Neural crest cell (in vitro differentiated cells): ENCODE data around the gene MLLT1. TPM values are rescaled to one million over a fixed set of nuclear protein-coding genes. Genes with fewer than 3 reads are reported as not detected.

Experiments
- DNase-seq: peaks from one replicate; pipeline ENCODE4 v3.0.0; 2021; ENCODE audit warnings: low read depth, mixed read lengths, low spot score
- H3K27ac Mint-ChIP-seq: one replicate; pipeline ENCODE4 v1.8.0; 2021; ENCODE audit warnings: mild to moderate bottlenecking, mixed read lengths; ENCODE audit not compliant: unreplicated experiment
- H3K27me3 Mint-ChIP-seq: 2 replicates; pipeline ENCODE4 v1.8.0; 2021; ENCODE audit warnings: low read depth, mild to moderate bottlenecking, mixed read lengths
- H3K36me3 Mint-ChIP-seq: 2 replicates; pipeline ENCODE4 v1.8.0; 2021; ENCODE audit warnings: low read depth, mild to moderate bottlenecking, mixed read lengths
- H3K4me1 Mint-ChIP-seq: 2 replicates; pipeline ENCODE4 v1.8.0; 2021; ENCODE audit warnings: mixed read lengths
- H3K4me3 Mint-ChIP-seq: one replicate; pipeline ENCODE4 v1.8.0; 2021; ENCODE audit warnings: mild to moderate bottlenecking, mixed read lengths
- H3K9me3 Mint-ChIP-seq: 2 replicates; pipeline ENCODE4 v1.8.0; 2021; ENCODE audit warnings: mixed read lengths
- long read RNA-seq: library from polyadenylated mRNA; unstranded; transcript quantifications from one replicate; pipeline ENCODE4 v2.0.0, GENCODE V29; 2020
- total RNA-seq: library from RNA; stranded (reverse); gene quantifications from 2 replicates; pipeline ENCODE4 v1.2.1, GENCODE V29; 2021
- TF ChIP-seq, protein P1 (sequence below): fragments of 200-600 bp; sonication (generic); conservative IDR thresholded peaks from 2 replicates; pipeline ENCODE4 v1.5.0; 2021; ENCODE audit warnings: antibody characterized with exemption, mild to moderate bottlenecking

The MLLT1 gene, protein sequence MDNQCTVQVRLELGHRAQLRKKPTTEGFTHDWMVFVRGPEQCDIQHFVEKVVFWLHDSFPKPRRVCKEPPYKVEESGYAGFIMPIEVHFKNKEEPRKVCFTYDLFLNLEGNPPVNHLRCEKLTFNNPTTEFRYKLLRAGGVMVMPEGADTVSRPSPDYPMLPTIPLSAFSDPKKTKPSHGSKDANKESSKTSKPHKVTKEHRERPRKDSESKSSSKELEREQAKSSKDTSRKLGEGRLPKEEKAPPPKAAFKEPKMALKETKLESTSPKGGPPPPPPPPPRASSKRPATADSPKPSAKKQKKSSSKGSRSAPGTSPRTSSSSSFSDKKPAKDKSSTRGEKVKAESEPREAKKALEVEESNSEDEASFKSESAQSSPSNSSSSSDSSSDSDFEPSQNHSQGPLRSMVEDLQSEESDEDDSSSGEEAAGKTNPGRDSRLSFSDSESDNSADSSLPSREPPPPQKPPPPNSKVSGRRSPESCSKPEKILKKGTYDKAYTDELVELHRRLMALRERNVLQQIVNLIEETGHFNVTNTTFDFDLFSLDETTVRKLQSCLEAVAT
- total RNA-seq = 86.4 and 96.5 TPM in 2 replicates
- long read RNA-seq, partial matches to known transcripts = 1 of 15 reads
- long read RNA-seq, other reads (novel, unspliced or antisense) = 14 of 15 reads

DNA sequence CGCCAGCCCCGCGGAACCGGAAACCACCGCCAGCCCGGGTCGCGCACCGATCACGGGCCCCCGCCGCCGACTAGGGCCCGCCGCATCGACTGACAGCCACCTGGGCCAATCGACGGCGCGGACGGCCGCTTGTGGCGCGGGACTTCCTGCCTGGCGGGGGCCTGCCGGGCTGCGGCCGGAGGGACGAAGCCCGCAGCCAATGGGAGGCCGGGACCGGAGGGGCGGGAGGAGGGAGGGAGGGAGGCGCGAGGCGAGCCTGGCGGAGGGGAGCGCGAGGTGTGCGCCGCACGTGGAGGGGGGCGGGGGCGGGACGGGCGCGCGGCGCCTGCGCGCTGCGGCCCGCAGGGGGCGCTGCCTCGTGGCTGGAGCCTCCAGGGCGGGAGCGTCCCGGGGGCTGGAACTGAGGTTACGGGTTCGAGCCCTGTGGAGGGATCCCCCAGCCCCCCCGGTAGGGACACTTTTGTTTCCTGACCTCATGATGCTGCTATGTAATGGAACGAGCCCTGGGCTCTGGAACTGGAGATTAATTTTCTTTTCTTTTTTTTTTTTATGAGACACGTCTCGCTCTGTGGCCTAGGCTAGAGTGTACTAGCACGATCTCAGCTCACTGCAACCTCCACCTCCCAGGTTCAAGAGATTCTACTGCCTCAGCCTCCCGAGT is at the start of gene MLLT1:
Gene MLLT1, minus strand, starts transcription at position 45 of the 661 bp plus-strand sequence. CDS start 191 bp downstream, outside the sequence.
- no peaks in the 10 kb centered on the region for H3K36me3 Mint-ChIP-seq
- H3K27ac Mint-ChIP-seq = peak within 1 kb of the TSS; percentile 89

DNA sequence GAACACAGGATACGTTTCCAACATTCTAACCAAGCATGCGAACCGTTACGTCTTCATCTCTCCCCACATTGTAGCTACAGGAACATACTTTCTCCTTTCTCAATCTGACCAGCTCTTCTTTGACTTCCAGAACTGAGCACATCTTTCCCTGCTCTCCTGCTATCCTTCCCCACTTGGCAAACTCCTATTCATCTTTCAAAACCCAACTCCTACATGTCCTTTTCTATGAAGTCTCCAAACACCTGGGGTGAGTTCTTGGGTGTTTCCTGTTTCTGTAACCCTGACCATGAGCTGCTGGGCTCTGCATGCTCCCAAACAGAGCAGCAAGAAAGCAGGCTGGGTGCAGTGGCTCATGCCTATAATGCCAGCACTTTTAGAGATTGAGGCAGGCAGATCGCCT is 47.0 kb upstream of the MLLT1 start:
- Mint-ChIP-seq H3K4me1 (no peaks in the 10 kb centered on the region), H3K27ac (no peak overlapping the region), H3K4me3 (no peak overlapping the region), H3K36me3 (no peaks in the 10 kb centered on the region), H3K27me3 (peaks cover 22% of the 10 kb centered on the region), H3K9me3 (peaks cover 3% of the 10 kb centered on the region)
- TF ChIP-seq, protein P1, sequence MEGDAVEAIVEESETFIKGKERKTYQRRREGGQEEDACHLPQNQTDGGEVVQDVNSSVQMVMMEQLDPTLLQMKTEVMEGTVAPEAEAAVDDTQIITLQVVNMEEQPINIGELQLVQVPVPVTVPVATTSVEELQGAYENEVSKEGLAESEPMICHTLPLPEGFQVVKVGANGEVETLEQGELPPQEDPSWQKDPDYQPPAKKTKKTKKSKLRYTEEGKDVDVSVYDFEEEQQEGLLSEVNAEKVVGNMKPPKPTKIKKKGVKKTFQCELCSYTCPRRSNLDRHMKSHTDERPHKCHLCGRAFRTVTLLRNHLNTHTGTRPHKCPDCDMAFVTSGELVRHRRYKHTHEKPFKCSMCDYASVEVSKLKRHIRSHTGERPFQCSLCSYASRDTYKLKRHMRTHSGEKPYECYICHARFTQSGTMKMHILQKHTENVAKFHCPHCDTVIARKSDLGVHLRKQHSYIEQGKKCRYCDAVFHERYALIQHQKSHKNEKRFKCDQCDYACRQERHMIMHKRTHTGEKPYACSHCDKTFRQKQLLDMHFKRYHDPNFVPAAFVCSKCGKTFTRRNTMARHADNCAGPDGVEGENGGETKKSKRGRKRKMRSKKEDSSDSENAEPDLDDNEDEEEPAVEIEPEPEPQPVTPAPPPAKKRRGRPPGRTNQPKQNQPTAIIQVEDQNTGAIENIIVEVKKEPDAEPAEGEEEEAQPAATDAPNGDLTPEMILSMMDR = no peak
- DNase-seq = no peak

More for the DNA sequence above, at the start of gene MLLT1:
- Mint-ChIP-seq H3K4me3 (peak within 1 kb of the TSS; percentile 97), H3K27me3 (peaks cover 18% of the 10 kb centered on the region), H3K4me1 (peaks cover 27% of the 10 kb centered on the region), H3K9me3 (no peaks in the 10 kb centered on the region)
- TF ChIP-seq, protein P1 = peak; percentile 86
- peak; percentile 94 for DNase-seq

- no peaks in the 10 kb centered on the region for H3K4me1 Mint-ChIP-seq
- H3K4me3 Mint-ChIP-seq = no peak overlapping the region
- H3K27ac Mint-ChIP-seq = no peak overlapping the region
- no peak for DNase-seq
- TF ChIP-seq, protein P1 = no peak
- H3K27me3 Mint-ChIP-seq = peaks cover 28% of the 10 kb centered on the region
- peaks cover 3% of the 10 kb centered on the region for H3K9me3 Mint-ChIP-seq
- H3K36me3 Mint-ChIP-seq = no peaks in the 10 kb centered on the region
Measured at GRCh38 chr19:6325614-6326013, 45.8 kb upstream of the MLLT1 start.

GRCh38 chr19:6324757-6325156 is 45.0 kb upstream of the MLLT1 start:
- Mint-ChIP-seq H3K4me3 (no peak overlapping the region), H3K9me3 (peaks cover 3% of the 10 kb centered on the region), H3K4me1 (no peaks in the 10 kb centered on the region), H3K27ac (no peak overlapping the region), H3K36me3 (no peaks in the 10 kb centered on the region), H3K27me3 (peaks cover 28% of the 10 kb centered on the region)
- DNase-seq = no peak
- TF ChIP-seq, protein P1 = no peak

DNA sequence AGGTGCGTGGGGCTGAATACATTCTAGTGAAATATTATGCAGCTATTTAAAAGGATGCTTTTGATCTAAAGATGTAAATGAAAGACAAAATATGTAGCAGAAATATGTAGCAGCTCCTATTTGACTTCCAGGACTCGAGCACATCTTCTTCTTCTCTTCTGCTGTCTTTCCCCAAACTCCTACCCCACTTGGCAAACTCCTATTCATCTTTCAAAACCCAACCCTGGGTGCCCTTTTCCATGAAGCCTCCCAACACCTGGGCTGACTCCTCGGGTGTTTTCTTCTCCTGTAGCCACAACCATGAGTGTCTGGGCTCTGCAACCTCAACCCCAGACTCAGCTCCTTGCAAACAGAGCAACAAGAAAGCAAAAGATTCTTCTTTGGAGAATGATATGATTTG is 42.5 kb upstream of the MLLT1 start:
- H3K9me3 Mint-ChIP-seq = peaks cover 3% of the 10 kb centered on the region

More for the DNA sequence above, 42.5 kb upstream of the MLLT1 start:
- no peak for DNase-seq
- Mint-ChIP-seq H3K4me3 (no peak overlapping the region), H3K4me1 (no peaks in the 10 kb centered on the region), H3K36me3 (no peaks in the 10 kb centered on the region), H3K27me3 (peaks cover 32% of the 10 kb centered on the region), H3K27ac (no peak overlapping the region)
- TF ChIP-seq, protein P1 = no peak
